ENCODE measurements around the gene NR1D1.

NR1D1 gene

DNA sequence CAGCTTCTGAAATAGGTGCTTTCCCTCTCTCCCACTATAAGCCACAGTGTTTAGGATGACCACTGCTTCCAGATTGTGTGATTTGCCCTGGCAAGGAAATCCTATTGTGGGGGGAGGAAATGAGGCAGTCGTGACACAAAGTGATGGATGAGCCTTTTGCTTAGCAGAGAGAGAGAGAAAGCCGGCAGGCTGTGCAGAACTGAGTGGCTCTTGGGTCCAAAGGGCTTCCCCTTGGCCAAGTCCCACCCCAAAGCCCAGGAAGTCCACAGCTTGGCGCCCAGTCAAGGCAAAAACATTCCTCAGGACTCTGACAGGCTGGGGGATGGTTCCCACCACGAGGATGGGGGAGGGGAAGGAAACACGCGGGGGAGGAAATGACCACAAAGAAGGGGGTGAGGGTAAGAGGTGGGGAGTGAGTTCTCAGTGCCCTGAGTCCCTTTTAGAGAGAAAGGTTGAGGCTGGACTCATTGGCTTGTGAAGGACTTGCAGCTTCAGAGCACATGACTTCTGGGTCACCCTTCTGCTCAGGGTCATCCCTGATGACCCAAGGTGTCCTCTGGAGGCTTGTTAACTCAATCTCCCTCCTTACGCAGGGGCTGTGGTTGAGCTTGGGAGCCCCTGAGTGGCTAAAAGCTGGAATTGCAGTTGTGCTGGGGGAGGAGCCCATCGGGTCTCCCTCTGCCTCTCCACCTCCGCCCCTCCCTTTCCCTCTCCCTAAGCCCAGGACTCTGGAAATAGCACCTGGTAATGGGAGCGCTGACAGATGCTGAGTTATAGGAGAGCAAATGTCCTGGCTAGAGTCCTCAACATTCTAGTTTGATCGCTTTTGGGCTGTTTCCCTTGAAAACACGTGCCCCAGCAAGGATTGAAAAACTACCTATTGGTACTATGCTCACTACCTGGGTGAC is 11.1 kb upstream of the NR1D1 start:
- DNase-seq: peak; percentile 89

GRCh38 chr17:40110026-40110845 is 9.8 kb upstream of the NR1D1 start:
- no peak for DNase-seq

GRCh38 chr17:40108970-40109824 is 8.8 kb upstream of the NR1D1 start:
- DNase-seq: no peak

GRCh38 chr17:40107522-40108174 is 7.3 kb upstream of the NR1D1 start:
- DNase-seq: no peak

- DNase-seq: no peak
These were observed 6.6 kb upstream of the NR1D1 start for GRCh38 chr17:40106760-40107521.

DNA sequence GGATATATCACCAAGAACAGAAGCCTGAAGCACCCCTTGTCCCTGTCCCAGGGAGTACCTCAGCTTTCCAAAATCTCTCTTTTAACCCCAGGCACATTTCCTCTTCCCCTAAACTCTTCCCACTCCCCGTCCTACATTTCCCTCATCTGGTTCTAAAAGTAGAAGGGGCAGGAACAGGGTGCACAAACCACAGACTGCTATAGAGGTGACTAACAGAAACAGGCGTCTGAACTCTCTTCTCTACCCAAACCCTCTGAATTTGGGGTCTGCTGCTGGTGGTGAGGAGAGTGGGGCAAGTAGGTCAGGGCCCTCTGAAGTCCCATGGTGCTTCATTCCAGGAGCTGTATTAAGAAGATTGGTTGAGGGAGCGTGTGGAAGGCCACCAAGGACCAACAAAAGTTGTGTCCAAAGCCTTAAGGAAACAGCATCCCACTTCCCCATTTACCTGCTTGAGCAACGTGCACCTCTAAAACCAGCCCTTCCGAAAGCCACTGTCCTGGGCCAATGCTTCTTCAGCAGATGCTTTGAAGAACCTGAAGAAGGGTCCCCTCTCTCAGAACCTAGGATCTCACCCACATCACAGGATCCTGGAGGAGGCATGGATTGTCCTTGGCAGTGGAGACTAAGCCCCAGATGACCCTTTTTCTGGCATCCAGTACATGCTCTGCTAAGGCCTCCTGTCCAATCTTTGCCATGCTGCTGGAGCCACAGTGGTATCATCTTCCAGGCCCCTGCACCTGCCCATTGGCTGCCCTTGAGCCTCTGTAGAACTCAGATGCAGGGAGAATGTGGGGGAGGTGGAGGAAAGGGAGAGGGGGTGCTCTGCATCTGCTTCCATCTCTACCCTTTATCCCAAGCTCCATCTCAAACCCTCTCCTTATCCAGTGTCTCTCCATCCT is 5.7 kb upstream of the NR1D1 start:
- DNase-seq: no peak

DNA sequence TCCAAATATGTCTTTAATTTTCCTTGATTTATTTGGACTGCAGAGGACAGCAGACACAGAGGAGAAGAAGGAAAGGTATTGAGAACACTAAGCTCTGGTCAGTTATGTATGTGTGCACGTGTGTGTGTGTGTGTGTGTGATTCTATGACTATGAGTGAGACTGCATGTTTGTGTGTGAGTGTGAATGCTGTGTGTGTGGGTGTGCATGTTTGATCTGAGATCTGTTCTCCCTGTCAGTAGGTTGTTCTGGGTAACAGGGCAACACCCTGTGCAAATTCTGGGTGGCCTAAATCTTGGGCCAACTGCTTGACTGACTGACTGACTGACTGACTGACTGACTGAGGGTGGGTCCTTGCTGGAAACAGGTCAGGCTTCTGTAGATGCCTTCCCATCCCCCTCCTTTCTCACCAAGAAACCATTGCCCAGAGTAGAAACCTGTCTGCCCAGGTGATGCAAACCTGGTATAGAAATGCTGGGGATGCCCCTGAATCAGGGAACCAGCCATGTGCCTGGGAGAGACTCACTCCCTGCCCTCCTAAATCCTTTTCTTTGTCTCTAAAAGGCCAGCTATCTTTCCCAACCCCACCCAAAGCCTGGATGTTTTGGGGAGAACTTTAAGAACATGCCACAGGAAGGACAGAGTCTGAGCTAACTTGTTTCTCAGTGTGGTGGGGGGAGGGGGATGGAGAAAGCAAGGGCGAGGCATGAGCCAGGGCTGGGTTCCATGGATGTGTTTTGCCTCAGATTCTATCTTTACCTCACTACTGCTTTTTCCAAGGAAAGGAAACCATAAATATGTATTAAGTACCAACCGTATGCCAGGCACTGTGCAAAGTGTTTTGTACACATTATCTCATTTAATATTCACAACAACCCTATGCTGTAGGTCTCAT is 4.5 kb upstream of the NR1D1 start:
- DNase-seq: no peak

DNA sequence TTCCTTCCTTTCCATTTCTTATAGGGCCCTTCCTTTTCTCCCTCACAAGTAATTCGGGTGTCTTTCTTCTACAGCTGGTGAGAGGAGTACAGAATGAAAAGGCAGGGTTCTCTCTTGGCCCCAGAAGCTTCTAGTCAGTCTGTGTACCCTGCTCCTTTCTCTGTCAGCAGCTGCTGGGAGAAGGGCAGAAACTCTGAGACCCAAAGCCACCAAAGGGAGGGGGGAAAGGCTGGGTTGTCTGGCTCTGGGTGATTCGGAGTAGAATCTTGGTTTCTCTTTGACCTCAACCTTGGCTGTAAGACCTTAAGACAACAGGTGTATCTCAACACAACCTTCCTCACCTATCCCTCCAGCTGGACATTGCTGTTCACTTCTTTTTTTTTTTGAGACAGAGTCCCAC is 3.3 kb upstream of the NR1D1 start:
- DNase-seq: no peak

DNA sequence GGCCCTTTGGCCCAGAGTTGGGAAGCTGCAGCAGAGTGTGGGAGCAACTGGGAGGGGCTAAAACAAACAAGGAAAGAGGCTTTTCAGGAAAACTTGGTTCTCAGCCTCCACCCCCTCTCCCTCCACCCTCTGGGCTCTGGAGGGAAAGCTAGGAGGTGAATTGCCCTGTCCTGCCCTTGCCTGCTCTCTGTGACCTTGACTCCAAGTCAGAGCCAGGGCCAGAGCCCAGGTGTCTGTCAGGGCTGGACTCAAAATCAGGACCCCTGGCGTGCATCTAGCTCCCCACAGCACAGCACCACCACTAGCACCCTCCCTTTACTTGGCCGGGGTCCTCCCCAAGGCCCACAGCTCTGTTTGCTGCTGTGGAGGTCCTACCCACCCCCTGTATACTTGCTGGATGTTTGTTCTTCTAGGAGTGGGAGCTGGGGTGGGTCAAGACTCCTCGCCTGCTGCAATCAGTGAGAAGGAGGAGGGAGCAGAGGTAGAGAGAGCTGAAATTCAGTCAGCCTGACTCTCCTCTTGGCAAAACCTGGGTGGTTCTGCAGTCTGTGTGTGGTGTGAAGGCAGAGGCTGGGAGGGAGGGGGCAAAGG is 2.8 kb upstream of the NR1D1 start:
- no peak for DNase-seq

DNA sequence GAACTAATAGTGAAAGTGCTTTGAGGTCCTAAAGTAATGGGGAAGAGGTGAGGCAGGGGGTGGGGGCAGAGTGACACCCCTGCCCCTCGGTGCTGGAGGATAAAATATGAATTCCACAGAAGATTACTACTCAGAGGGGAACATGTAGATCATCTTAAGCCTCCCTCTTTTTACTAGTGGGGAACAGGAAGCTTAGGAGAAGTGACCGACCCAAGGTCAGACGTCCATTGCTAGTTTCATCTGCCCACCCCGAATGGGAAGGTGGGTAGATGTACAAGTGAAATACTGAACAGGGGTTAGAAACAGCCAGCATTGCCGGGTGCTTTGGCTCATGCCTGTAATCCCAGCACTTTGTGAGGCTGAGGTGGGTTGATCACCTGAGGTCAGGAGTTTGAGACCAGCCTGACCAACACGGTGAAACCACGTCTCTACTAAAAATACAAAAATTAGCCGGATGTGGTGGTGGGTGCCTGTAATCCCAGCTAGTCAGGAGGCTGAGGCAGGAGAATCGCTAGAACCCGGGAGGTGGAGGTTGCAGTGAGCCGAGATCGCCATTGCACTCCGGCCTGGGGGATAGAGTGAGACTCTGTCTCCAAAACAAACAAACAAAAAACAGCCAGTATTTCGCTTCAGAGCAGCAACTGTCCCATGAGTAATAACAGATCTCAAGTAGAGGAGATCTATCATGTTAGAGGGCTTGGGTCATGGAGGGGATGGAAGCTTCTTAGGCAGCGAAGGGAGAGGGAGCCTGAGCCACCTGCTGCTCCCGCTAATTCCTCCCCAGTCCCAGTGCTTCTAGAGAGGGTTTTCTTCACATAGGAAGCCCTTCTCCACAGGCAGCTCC is 1.2 kb upstream of the NR1D1 start:
- no peak for DNase-seq

DNA sequence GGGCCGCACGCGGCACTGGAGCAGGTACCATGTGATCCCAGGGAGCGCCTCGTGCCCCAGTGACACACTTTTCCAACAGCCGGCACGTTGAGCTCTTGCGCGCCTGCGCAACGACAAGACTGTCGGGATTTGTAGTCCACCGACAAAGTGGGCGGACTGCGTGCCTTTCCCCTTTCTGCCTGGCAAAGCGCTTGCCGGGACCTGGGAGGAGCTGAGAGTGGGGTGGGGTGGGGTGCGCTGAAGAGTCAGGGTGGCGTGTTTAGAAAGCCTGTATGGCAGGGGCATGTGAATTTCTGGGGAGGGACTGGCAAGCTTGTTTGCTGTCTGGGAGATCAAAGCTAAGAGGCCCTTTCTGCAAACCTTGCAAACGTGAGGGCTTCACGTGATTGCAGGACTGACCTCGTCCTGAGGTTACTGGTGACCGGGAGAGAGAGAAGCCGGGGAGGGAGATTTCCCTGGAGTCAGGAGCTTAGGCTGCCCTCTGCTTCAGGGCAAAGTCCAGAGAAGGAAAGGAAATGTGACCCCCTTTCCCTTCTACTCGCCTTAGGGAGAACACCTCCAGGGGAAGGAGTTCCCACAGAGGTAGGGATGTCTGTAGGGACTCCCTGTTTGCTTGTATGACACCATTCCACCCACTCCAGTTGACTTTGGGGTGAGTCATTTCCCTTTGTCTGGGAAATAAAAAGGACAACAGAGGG is 429 bp upstream of the NR1D1 start:
- peak; percentile 92 for DNase-seq

GRCh38 chr17:40099619-40100418 is 570 bp downstream of the NR1D1 start:
- no peak for DNase-seq

DNA sequence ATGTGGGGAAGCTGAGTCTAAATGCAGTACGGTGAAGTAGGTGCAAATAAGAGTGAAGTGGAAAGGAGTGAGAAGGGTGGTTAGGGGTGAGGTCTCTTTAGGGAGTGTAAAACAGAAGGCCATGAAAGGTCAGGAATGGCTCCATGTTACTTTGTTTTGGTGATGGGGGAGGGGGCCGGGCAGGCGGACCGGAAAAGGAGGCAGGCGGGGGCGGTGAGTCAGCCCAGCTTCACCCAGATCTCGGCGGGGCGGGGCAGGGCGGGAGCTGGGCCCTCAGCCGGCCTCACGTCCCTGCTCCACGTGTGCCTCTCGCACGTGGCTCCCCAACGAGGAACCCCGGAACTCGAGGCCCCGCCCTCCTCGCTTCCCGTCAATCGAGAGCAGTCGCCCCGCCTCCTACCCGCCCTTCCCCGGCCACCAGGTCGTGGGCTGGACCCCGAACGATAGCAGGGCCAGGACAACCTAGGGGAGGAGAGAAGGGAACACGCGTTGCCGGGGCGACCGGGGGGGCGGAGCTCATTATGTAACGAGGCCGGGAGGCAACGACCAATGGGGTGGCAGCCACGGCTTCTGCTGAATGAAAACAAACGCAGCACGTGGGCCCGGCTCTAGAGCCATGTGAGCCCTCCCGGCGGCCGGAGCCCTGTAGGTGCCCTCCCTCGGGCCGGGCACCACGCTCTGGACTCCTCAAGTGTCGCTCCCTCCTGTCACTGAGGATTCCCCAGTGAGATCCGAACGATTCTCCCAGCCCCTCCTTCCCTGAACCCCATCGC is 1.4 kb downstream of the NR1D1 start:
- DNase-seq: peak; percentile 95

- no peak for DNase-seq
These were observed 2.2 kb downstream of the NR1D1 start for GRCh38 chr17:40097931-40098845.

DNA sequence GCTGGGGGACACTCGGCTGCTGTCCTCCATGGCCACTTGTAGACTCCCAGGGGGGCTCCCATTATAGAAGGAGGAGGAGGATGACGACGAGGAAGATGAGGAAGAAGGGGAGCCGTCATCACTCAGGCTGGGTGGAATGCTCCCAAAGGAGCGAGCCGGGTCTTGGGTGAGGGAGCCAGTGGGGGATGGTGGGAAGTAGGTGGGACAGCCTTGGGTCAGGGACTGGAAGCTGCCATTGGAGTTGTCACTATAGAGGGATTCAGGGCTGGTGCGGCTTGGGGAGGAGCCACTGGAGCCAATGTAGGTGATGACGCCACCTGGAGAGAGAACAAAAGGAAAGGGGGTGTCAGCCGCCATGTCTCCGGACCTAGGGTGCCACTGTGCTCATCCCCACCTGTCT is 3.3 kb downstream of the NR1D1 start:
- DNase-seq: no peak
